Activated T-cell treated with anti-CD3 and anti-CD28 coated beads for 48 hours (primary cell): Measurements from ENCODE around the gene EGR1.
"Not testable (repeated sequence)": the region's sequence is repeated elsewhere in the genome, so short reads cannot be mapped to it uniquely, and the experiment has no call there.

Experiments
- DNase-seq: peaks from one replicate; pipeline ENCODE4 v3.0.0-alpha.2; 2020; ENCODE audit warnings: low read depth

Gene EGR1

DNA sequence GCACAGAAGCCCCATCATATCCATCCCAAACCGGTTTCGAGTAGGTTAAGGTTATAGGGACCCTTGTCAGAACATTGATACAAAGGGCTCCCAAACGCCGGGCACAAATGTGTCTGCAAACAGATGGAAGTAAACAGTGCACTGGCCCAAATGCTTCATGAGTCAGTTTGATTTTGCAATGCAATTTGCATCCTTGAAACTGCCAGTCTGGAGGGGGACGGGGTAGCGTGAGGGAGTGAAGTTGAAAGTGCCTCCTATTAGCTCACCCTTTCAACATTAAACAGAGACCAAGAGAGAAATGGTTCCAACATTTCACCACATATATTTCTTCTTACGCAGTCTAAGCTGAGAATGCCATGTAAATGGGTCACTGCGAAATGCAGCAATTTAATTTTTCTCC is 42.2 kb downstream of the EGR1 start:
- not testable (repeated sequence) for DNase-seq

DNA sequence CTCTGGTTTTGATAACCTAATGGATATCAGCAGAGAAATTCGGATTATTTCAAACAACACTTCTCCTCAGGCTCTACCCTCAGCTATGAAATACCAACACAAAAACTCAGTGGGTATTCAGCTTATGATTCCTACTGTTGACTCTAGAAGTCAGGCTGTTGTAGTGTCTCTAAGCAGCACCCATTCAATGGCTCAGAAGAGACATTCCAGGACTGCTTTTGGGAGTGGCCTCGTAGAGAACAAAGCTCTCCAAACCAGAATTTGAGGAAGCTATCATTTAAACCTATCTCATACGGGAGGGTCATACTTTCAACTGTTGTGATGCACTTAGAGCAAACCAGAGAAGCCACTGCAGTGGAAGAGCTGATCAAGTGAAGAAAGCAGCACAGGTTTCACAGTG is 43.7 kb downstream of the EGR1 start:
- no peak for DNase-seq

DNA sequence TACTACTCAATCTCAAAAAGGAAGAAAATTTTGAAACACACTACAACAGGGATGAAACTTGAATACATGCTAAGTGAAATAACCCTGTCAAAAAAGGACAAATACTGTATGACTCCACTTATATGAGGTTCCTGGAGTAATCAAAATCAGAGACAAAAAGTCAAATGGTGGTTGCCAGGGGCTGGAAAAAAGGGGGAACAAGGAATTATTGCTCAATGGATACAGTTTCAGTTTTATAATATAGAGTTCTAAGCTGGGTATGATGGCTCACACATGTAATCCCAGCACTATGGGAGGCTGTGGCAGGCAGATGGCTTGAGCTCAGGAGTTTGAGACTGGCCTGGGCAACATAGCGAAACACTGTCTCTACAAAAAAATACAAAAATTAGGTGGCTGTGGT is 48.7 kb downstream of the EGR1 start:
- no peak for DNase-seq

DNA sequence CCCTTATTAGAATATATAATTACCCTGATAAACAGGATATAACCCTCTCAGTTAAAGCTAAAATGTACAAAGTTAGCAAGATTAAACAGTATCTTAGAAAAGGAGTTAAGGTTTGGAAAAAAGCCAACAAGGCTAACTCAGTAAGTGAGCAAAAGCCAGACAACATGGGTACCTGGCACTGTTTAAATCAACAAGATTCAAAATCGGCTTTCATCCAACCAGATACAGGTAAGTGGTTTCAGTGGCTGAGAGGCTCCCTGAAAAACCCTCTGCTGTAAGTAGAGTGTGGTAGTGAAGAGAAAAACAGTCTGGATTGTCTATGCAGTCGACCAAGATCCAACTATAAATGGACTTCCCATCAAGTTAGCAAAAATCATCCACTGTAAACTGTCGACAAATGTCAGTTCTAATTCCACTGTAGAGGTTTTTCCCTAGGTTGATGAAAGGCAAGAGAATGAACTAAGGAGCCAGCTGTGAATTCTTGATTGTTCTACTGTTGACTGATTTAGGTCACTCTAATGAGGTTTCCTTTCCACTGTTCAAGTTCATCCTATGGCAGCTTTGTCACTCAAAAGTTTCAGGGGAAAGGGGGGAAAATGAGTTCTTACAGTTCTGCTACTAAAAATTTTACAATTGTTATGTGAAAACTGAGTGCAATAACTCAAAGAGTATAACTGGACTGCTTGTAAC is 50.4 kb downstream of the EGR1 start:
- no peak for DNase-seq

DNA sequence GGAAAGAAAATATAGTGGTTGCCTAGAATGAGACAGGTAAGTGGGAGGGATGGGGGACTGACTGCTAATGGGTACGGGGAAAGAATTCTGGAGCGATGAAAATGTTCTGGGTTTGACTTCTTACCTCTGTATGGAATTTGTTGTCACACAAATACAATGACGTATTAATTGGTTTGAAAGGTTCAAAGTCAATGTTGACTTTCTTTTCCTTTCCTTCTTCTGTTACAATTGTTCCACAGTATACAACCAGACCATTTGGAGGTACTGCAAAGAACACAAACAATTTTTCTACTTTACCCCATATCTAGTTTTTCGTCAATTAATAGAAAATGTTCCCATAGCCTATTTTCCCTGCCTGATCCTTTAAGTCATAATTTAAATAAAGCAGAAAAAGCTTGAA is 52.2 kb downstream of the EGR1 start:
- no peak for DNase-seq
